ENCODE results near the gene MBNL2. TPM values are rescaled to one million over a fixed set of nuclear protein-coding genes. Genes with fewer than 3 reads are reported as not detected.

Gene MBNL2
- total RNA-seq, 2 experiments from 2014 or later = 15.8 to 16.1 TPM

DNA sequence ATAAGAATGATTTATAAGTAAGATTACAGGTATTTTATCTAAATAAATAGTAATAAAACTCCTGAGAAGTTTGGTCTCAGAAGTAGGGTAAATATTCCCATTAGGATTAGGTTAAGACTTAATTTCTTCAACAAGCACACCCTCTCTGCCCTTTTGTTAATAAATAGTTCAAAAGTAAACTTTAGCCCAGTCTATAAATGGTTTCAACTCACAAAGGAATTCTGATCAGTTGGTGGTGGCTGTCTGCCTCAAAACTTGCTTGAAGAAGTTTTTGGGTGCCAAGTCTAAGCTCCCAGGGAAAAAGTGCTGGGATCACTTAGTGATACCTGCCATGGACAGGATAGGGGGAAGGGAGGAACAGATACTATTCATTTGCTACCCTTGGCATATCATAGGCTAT lies 22.9 kb downstream of the MBNL2 start:
- H3K36me3 Mint-ChIP-seq (ENCODE audit: low read depth) = peaks cover 2% of the 10 kb centered on the region
- ATAC-seq = no peak
- H3K4me1 Mint-ChIP-seq (ENCODE audit: low read depth) = peaks cover 37% of the 10 kb centered on the region
- TF ChIP-seq CTCF (IDR thresholded peaks at IDR 0.05) = no peak
- H3K27me3 Mint-ChIP-seq = no peaks in the 10 kb centered on the region
- DNase-seq = no peak
- H3K27ac Mint-ChIP-seq = no peak overlapping the region
- intact Hi-C loops (cut with micrococcal nuclease) = no loop called here
- ChIA-PET POLR2A (interaction anchor here (0.9 kb wide), 1 partner anchor 9 kb away, joined by 3 read pairs; no protein-coding TSS in a partner anchor), CTCF (no interaction called here)
- no peak overlapping the region for H3K4me3 Mint-ChIP-seq
- H3K9me3 Mint-ChIP-seq = no peaks in the 10 kb centered on the region

- DNase-seq (no peak), ATAC-seq (no peak)
- no peaks in the 10 kb centered on the region for H3K27me3 Mint-ChIP-seq
- H3K9me3 Mint-ChIP-seq = no peaks in the 10 kb centered on the region
- TF ChIP-seq CTCF (IDR thresholded peaks at IDR 0.05) = no peak
- no peak overlapping the region for H3K27ac Mint-ChIP-seq
- ChIA-PET POLR2A (no interaction called here), CTCF (interaction anchor here (1.0 to 1.6 kb wide), 2 partner anchors 11 to 16 kb away, joined by 3 read pairs; no protein-coding TSS in a partner anchor)
- H3K4me1 Mint-ChIP-seq (ENCODE audit: low read depth) = peaks cover 33% of the 10 kb centered on the region
- H3K36me3 Mint-ChIP-seq (ENCODE audit: low read depth) = peaks cover 2% of the 10 kb centered on the region
- intact Hi-C loops (cut with micrococcal nuclease) = no loop called here
- no peak overlapping the region for H3K4me3 Mint-ChIP-seq
Measured at GRCh38 chr13:97246596-97247158, 24.5 kb downstream of the MBNL2 start.

DNA sequence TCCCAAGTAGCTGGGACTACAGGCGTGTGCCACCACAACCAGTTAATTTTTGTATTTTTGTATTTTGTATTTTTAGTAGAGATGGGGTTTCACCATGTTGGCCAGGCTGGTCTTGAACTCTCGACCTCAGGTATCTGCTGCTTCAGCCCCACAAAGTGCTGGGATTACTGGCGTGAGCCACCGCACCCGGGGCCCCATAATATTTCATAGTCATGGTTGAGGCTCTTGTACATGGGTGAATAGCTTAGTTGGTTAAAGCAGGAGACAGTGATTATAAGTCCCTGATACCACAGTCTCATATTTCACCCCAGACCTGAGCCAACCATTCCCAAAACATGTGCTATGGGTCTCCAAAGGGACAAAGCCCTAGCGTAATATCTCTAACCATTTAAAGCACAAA lies 26.1 kb downstream of the MBNL2 start:
- Mint-ChIP-seq H3K4me1 (ENCODE audit: low read depth) (peaks cover 27% of the 10 kb centered on the region), H3K27me3 (no peaks in the 10 kb centered on the region), H3K36me3 (ENCODE audit: low read depth) (peaks cover 2% of the 10 kb centered on the region), H3K4me3 (no peak overlapping the region), H3K27ac (no peak overlapping the region), H3K9me3 (no peaks in the 10 kb centered on the region)
- no peak for TF ChIP-seq CTCF (IDR thresholded peaks at IDR 0.05)
- ATAC-seq (no peak), DNase-seq (no peak)
- ChIA-PET POLR2A (interaction anchor here (1.3 kb wide), 1 partner anchor 11 kb away, joined by 3 read pairs; no protein-coding TSS in a partner anchor), CTCF (interaction anchor here (1.6 kb wide), 1 partner anchor 18 kb away, joined by 3 read pairs; no protein-coding TSS in a partner anchor)
- intact Hi-C loops (cut with micrococcal nuclease) = no loop called here

DNA sequence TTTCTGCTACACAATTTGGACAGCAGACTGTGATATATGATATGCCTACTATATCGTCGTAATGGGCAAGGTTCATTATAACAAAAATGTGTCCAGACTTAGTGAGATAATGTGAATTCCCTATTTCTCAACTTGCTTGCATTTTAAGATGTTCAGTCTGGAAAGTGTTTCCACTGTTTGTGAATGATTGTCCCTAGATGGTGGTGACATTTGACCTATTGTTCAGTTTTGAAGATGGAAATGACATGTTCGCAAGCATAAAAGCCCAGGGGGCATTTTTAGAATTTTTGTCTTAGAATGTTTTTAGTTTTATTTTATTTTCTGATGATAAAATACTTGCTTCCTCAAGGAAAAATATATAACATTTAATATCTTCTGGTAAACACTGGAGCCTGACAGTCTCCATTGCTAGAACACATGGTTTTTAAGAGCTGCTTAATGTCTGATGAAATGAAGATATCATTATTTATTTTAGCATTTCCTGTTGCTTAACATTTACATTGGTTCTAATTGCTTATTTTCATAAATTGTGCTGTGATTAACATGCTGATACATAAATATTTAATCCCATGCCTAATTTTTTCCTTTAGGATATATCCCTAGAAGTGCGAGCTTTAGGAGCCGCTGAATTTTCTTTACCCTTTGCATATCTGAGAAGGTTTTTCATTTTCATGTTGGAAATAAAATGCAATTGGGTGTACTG lies 27.1 kb downstream of the MBNL2 start:
- no peak for ATAC-seq
- H3K4me3 Mint-ChIP-seq = no peak overlapping the region
- no peaks in the 10 kb centered on the region for H3K36me3 Mint-ChIP-seq (ENCODE audit: low read depth)
- no peaks in the 10 kb centered on the region for H3K9me3 Mint-ChIP-seq
- no peak for DNase-seq
- ChIA-PET POLR2A (no interaction called here), CTCF (interaction anchor here (1.2 to 1.9 kb wide), 6 partner anchors 17 to 140 kb away, joined by 3 to 11 read pairs (median 4); no protein-coding TSS in a partner anchor)
- intact Hi-C loops (cut with micrococcal nuclease) = no loop called here
- H3K27me3 Mint-ChIP-seq = no peaks in the 10 kb centered on the region
- H3K4me1 Mint-ChIP-seq (ENCODE audit: low read depth) = peaks cover 20% of the 10 kb centered on the region
- H3K27ac Mint-ChIP-seq = no peak overlapping the region
- TF ChIP-seq CTCF (IDR thresholded peaks at IDR 0.05) = no peak
